MG63 (cell line): Measurements from ENCODE around the gene ENTR1. TPM values are rescaled to one million over a fixed set of nuclear protein-coding genes. Genes with fewer than 3 reads are reported as not detected.

Source experiments
- DNase-seq: peaks from one replicate; pipeline ENCODE4 v3.0.0-alpha.2; 2020
- H3K27me3 ChIP-seq: fragments of 250-450 bp; sonication (Bioruptor Pico); 2 replicates; pipeline ENCODE4 v1.5.1; 2020; ENCODE audit warnings: mild to moderate bottlenecking, moderate library complexity
- H3K36me3 ChIP-seq: fragments of 250-450 bp; sonication (Bioruptor Pico); 2 replicates; pipeline ENCODE4 v1.5.1; 2020; ENCODE audit warnings: mild to moderate bottlenecking, moderate library complexity
- H3K4me3 ChIP-seq: fragments of 250-450 bp; sonication (Bioruptor Pico); 2 replicates; pipeline ENCODE4 v1.5.1; 2020; ENCODE audit warnings: mild to moderate bottlenecking, moderate library complexity
- H3K9me3 ChIP-seq: fragments of 250-450 bp; sonication (Bioruptor Pico); 2 replicates; pipeline ENCODE4 v1.5.1; 2020; ENCODE audit warnings: mild to moderate bottlenecking, moderate library complexity
- total RNA-seq: library from RNA; depleted of rRNA; stranded (reverse); fragments of >200 nt; shearing (Covaris generic); gene quantifications from 2 replicates; pipeline ENCODE4 v1.2.3, GENCODE V29; 2014; ENCODE audit warnings: low replicate concordance

ENTR1 gene
- total RNA-seq, 1 experiment from 2014 or later: 95.9 TPM

GRCh38 chr9:136364942-136365774 is 45.3 kb downstream of the ENTR1 start:
- H3K27me3 ChIP-seq: no peaks in the 10 kb centered on the region
- no peak for DNase-seq
- H3K9me3 ChIP-seq: no peaks in the 10 kb centered on the region
- no peak overlapping the region for H3K4me3 ChIP-seq
- peaks cover 6% of the 10 kb centered on the region; the same call in 1 of the 2 replicates for H3K36me3 ChIP-seq

DNA sequence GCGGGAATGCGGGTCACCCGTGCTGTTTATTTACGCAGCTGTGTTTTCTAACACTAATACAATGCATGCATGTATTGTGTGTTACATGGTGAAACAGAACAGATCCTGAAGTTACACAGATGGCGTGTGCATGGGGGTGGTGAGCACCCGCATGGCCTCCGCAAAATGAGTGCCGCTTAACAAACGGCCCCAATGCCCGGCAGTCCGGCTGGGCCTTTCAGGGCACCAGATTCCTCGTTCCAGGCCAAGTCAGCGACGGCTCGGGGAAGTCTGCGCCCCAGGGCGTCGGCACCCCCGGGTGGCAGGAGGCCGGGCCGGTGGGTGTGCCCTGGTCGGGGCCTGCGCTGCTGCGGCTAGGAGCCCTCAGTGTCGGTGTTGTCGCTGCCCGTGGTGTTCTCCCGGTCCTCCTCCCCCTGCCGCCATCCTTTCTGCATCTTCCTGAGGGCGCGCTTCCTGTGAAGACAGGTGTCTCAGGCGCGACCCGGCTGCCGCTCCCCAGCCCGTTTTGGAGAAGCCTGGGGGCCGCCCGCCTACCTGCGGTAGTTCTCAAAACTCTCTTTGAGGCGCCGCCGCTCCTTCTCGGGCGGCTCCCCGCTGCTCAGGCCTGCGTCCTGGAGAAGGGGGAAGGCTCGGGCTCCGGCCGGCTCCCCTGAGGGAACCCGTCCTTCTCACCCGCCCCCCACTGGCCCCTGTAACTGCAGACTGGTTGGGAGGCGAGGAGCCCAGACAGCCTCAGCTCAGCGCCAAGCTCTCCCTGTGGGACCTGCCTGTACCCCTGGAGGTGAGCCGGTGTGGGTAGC is 46.3 kb downstream of the ENTR1 start:
- H3K27me3 ChIP-seq: no peaks in the 10 kb centered on the region
- H3K36me3 ChIP-seq: peaks cover 6% of the 10 kb centered on the region
- peak overlapping the region; percentile 68 for H3K4me3 ChIP-seq
- H3K9me3 ChIP-seq: no peaks in the 10 kb centered on the region
- no peak for DNase-seq

DNA sequence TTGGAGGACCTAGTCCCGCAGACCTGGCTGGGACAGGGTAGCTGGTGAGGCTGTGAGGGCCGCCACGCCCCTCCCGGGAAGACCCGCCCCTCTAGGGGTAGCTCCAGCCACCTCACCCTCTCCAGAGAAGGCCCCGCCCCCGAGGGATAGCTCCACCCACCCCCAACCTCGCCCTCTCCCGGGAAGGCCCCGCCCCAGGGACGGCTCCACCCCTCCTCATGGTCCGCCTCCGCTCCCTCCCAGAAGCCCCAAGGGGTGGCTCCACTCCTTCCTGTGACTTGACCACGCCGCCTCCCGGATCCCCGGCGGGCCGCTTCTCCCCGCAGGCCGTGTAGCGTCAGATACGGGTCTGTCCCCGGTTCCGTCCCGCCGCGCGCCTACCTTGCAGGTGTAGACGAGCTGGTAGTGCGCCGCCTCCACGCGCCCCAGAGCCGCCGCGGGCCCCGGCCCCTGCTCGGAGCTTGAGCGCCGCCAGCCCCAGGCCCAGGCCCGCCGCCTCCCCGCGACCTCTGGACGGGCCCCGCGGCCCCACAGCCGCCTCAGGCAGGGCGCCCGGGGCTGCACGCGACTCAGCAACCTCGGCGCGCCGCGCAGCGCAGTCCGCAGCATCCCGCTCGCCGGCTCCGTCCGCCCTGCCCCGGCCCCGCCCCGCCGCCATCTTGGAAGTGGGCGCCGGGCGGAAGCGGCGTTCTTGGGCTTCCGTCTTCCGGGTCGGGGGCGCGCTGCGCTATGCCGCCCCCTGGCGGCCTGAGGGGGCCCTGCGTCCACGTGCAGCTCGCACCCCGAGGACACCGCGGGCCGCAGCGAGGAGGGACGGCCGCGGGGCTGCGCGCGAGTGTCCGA is 47.1 kb downstream of the ENTR1 start, which contains the start of gene DNLZ:
Gene DNLZ (minus strand): TSS at position 639 of the 843 bp plus-strand sequence. CDS start 30 bp downstream, at position 609.
- Histone ChIP-seq H3K4me3 (peak within 1 kb of the TSS; percentile 68), H3K9me3 (no peaks in the 10 kb centered on the region), H3K27me3 (no peaks in the 10 kb centered on the region), H3K36me3 (peaks cover 6% of the 10 kb centered on the region)
- peak; percentile 92 for DNase-seq

GRCh38 chr9:136362450-136362784 is 48.0 kb downstream of the ENTR1 start:
- Histone ChIP-seq H3K27me3 (no peaks in the 10 kb centered on the region), H3K36me3 (peaks cover 6% of the 10 kb centered on the region), H3K9me3 (no peaks in the 10 kb centered on the region), H3K4me3 (no peak overlapping the region)
- no peak for DNase-seq

- no peaks in the 10 kb centered on the region for H3K27me3 ChIP-seq
- no peak for DNase-seq
- H3K36me3 ChIP-seq: peaks cover 6% of the 10 kb centered on the region
- no peaks in the 10 kb centered on the region for H3K9me3 ChIP-seq
- no peak overlapping the region for H3K4me3 ChIP-seq
Observed at GRCh38 chr9:136361754-136362449, 48.5 kb downstream of the ENTR1 start.

GRCh38 chr9:136361047-136361753 is 49.2 kb downstream of the ENTR1 start:
- no peak for DNase-seq
- H3K9me3 ChIP-seq: no peaks in the 10 kb centered on the region
- H3K27me3 ChIP-seq: no peaks in the 10 kb centered on the region
- no peak overlapping the region for H3K4me3 ChIP-seq
- H3K36me3 ChIP-seq: peaks cover 12% of the 10 kb centered on the region

GRCh38 chr9:136359774-136360718 is 50.4 kb downstream of the ENTR1 start:
- Histone ChIP-seq H3K27me3 (no peaks in the 10 kb centered on the region), H3K36me3 (peaks cover 18% of the 10 kb centered on the region), H3K4me3 (no peak overlapping the region), H3K9me3 (no peaks in the 10 kb centered on the region)
- no peak for DNase-seq

DNA sequence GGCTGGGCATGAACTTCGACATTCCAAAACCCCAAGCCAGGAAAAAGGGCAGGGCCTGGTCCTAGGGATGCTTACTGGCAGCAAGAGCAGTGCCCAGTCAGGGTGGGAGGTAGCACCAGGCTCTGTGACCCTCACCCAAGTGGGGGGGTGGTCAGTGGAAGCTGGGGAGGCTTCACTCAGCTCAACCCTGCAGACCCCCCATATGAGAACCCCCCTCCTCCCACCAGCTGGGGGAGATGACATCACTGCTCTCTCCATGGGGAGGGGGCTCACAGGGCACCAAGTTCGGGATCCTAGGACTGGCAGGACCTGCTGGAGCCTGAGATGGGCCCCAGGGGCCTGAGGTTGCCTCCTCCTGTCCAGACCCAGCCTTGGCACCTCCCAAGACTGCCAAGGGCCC is 51.5 kb downstream of the ENTR1 start:
- H3K36me3 ChIP-seq: peaks cover 15% of the 10 kb centered on the region
- no peak overlapping the region for H3K4me3 ChIP-seq
- no peak for DNase-seq
- H3K27me3 ChIP-seq: no peaks in the 10 kb centered on the region
- H3K9me3 ChIP-seq: no peaks in the 10 kb centered on the region

- no peak overlapping the region for H3K4me3 ChIP-seq
- peaks cover 14% of the 10 kb centered on the region for H3K36me3 ChIP-seq
- H3K27me3 ChIP-seq: no peaks in the 10 kb centered on the region
- no peaks in the 10 kb centered on the region for H3K9me3 ChIP-seq
- no peak for DNase-seq
Observed at GRCh38 chr9:136358016-136358415, 52.4 kb downstream of the ENTR1 start.

GRCh38 chr9:136357202-136357725 is 53.1 kb downstream of the ENTR1 start:
- Histone ChIP-seq H3K9me3 (no peaks in the 10 kb centered on the region), H3K27me3 (no peaks in the 10 kb centered on the region), H3K4me3 (no peak overlapping the region), H3K36me3 (peaks cover 14% of the 10 kb centered on the region)
- no peak for DNase-seq

- no peak overlapping the region for H3K4me3 ChIP-seq
- DNase-seq: no peak
- H3K36me3 ChIP-seq: peaks cover 14% of the 10 kb centered on the region
- H3K27me3 ChIP-seq: no peaks in the 10 kb centered on the region
- no peaks in the 10 kb centered on the region for H3K9me3 ChIP-seq
Observed at GRCh38 chr9:136355616-136356557, 54.5 kb downstream of the ENTR1 start.

- DNase-seq: peak; percentile 67
- Histone ChIP-seq H3K9me3 (no peaks in the 10 kb centered on the region), H3K27me3 (no peaks in the 10 kb centered on the region), H3K36me3 (peaks cover 12% of the 10 kb centered on the region), H3K4me3 (no peak overlapping the region)
Observed at GRCh38 chr9:136354592-136355085, 55.8 kb downstream of the ENTR1 start.

GRCh38 chr9:136353757-136354488 is 56.5 kb downstream of the ENTR1 start:
- no peaks in the 10 kb centered on the region for H3K27me3 ChIP-seq
- H3K4me3 ChIP-seq: no peak overlapping the region
- H3K36me3 ChIP-seq: peaks cover 13% of the 10 kb centered on the region
- DNase-seq: no peak
- no peaks in the 10 kb centered on the region for H3K9me3 ChIP-seq
